Measurements from ENCODE around the gene RXRA. TPM values are rescaled to one million over a fixed set of nuclear protein-coding genes. Genes with fewer than 3 reads are reported as not detected.

RXRA gene
- total and polyA plus RNA-seq, 2 of the 13 experiments (the other 11 are each of a cell fraction or from before 2014, with no cell fraction given) = 18.9 to 29.2 TPM

GRCh38 chr9:134386951-134387831 is 60.9 kb downstream of the RXRA start (continued):
- TF ChIP-seq SKIL (CRISPR knock-in tag; IDR thresholded peaks at IDR 0.05; ENCODE audit: borderline replicate concordance) = no peak
- TF ChIP-seq PHF21A (CRISPR knock-in tag; IDR thresholded peaks at IDR 0.05) = no peak

GRCh38 chr9:134388289-134388808 is 62.1 kb downstream of the RXRA start:
- DNase-seq (ENCODE audit: low spot score) (peak; percentile 13), ATAC-seq (no peak), FAIRE-seq (no peak)
- intact Hi-C loops (cut with micrococcal nuclease; ENCODE audit: unreplicated experiment) = loop anchor here (10.0 kb wide), 1 partner anchor 46 kb away; no protein-coding TSS in a partner anchor
- POLR2A ChIA-PET = no interaction called here
- Histone ChIP-seq H3K4me1 (ENCODE audit: insufficient read depth, low read length) (peaks cover 32% of the 10 kb centered on the region), H3K27ac (ENCODE audit: extremely low read length, insufficient read depth, low read length) (no peak overlapping the region), H3K79me2 (ENCODE audit: insufficient read depth, low read length) (peaks cover 62% of the 10 kb centered on the region), H3K4me3 (replicated peaks in 1 of 3; ENCODE audit: insufficient read depth in 1 of 3, low read depth in 2 of 3, low read length in 3 of 3) (no peak overlapping the region), H3K9ac (ENCODE audit: insufficient read depth, low read depth, low read length) (no peak overlapping the region), H3K4me2 (ENCODE audit: low read depth, low read length) (peak overlapping the region; percentile 11; the same call in 1 of the 2 replicates), H3K36me3 (replicated peaks in 1 of 2; ENCODE audit: control insufficient read depth in 1 of 2, insufficient read depth in 2 of 2, low read length in 2 of 2) (no peaks in the 10 kb centered on the region), H4K20me1 (ENCODE audit: insufficient read depth, low read length) (peaks cover 78% of the 10 kb centered on the region), H2AFZ (ENCODE audit: low read length) (no peak overlapping the region), H3K27me3 (ENCODE audit: control insufficient read depth in 1 of 2, insufficient read depth in 2 of 2, low read length in 2 of 2) (no peaks in the 10 kb centered on the region), H3K9me3 (ENCODE audit: low read length) (no peaks in the 10 kb centered on the region)
- CTCF ChIA-PET (ENCODE audit: low intra/inter-chr PET ratio, low total read pairs) = no interaction called here
- WGBS (ENCODE audit: low lambda C conversion rate) = 78% methylated on average over 10 of the region's 15 CpGs
- TF ChIP-seq HNF4A (CRISPR knock-in tag; IDR thresholded peaks at IDR 0.05) = peak; percentile 31; the same call in 1 of the 2 replicates
- no peak for TF ChIP-seq TRIM24 (CRISPR knock-in tag; IDR thresholded peaks at IDR 0.05)
- no TSS peak for BruUV-seq (replicated peaks)
- in situ Hi-C loops (cut with HindIII; ENCODE audit: extremely low pct_ligation_motif_present, low pct_unique_long_range_greater_than_20kb) = no loop called here
